Dedifferentiated amniotic fluid mesenchymal stem cell (primary cell): Measurements from ENCODE around the gene C2CD4C.
"Not testable (repeated sequence)": the region's sequence is repeated elsewhere in the genome, so short reads cannot be mapped to it uniquely, and the experiment has no call there.

Experiments used
- DNase-seq: peaks from one replicate; pipeline ENCODE4 v3.0.0-alpha.2; 2016; ENCODE audit errors: extremely low spot score

Gene C2CD4C

GRCh38 chr19:398719-399118 is 10.2 kb downstream of the C2CD4C start:
- no peak for DNase-seq

- DNase-seq: no peak
These were observed 10.8 kb downstream of the C2CD4C start for GRCh38 chr19:397941-398706.

GRCh38 chr19:397321-397720 is 11.6 kb downstream of the C2CD4C start:
- DNase-seq: no peak

GRCh38 chr19:395467-395866 is 13.5 kb downstream of the C2CD4C start:
- no peak for DNase-seq

- DNase-seq: not testable (repeated sequence)
These were observed 14.1 kb downstream of the C2CD4C start for GRCh38 chr19:394857-395256.

- not testable (repeated sequence) for DNase-seq
These were observed 15.4 kb downstream of the C2CD4C start for GRCh38 chr19:393560-393959.

GRCh38 chr19:392375-392970 is 16.5 kb downstream of the C2CD4C start:
- no peak for DNase-seq

GRCh38 chr19:391726-392374 is 17.1 kb downstream of the C2CD4C start:
- DNase-seq: no peak

- no peak for DNase-seq
These were observed 17.8 kb downstream of the C2CD4C start for GRCh38 chr19:391207-391557.

GRCh38 chr19:390386-391206 is 18.4 kb downstream of the C2CD4C start:
- no peak for DNase-seq

GRCh38 chr19:389935-390289 is 19.0 kb downstream of the C2CD4C start:
- DNase-seq: no peak

GRCh38 chr19:389255-389934 is 19.6 kb downstream of the C2CD4C start:
- DNase-seq: no peak

GRCh38 chr19:388691-389090 is 20.3 kb downstream of the C2CD4C start:
- DNase-seq: no peak

- DNase-seq: no peak
These were observed 21.2 kb downstream of the C2CD4C start for GRCh38 chr19:387777-388176.

- DNase-seq: not testable (repeated sequence)
These were observed 22.2 kb downstream of the C2CD4C start for GRCh38 chr19:386632-387301.

GRCh38 chr19:386189-386588 is 22.8 kb downstream of the C2CD4C start:
- not testable (repeated sequence) for DNase-seq

- DNase-seq: no peak
These were observed 24.2 kb downstream of the C2CD4C start for GRCh38 chr19:384799-385169.

- DNase-seq: no peak
These were observed 24.8 kb downstream of the C2CD4C start for GRCh38 chr19:383922-384798.

- DNase-seq: no peak
These were observed 25.9 kb downstream of the C2CD4C start for GRCh38 chr19:383040-383439.

GRCh38 chr19:382578-382977 is 26.4 kb downstream of the C2CD4C start:
- not testable (repeated sequence) for DNase-seq
